Common myeloid progenitor, CD34-positive (primary cell): ENCODE results near the gene ZFAND3.

ENCODE experiments used
- CTCF ChIA-PET: fragments of 350-600 bp; sonication (Branson Sonifier 250); formaldehyde crosslinking; loops from one replicate; lab custom pipeline; 2021; ENCODE audit warnings: antibody characterized with exemption; lab: Charles Lee
- POLR2A ChIA-PET: fragments of 350-600 bp; sonication (Branson Sonifier 250); formaldehyde crosslinking; loops from one replicate; lab custom pipeline; 2021; ENCODE audit warnings: antibody characterized with exemption; lab: Charles Lee
- DNase-seq, 3 donors: peaks; one replicate each; pipeline versions ENCODE4 v3.0.0 to v3.0.0-alpha.2; 2013
- H3K27ac ChIP-seq, 2 experiments: 1 replicate in 1 of 2; 2 replicates in 1 of 2; pipeline ENCODE4 v1.7.0; 2013; ENCODE audit warnings: inconsistent platforms in 2 of 2, low read length in 2 of 2, mild to moderate bottlenecking in 2 of 2, low read depth in 1 of 2, moderate library complexity in 1 of 2; ENCODE audit not compliant: severe bottlenecking in 2 of 2, insufficient read depth in 1 of 2, poor library complexity in 1 of 2
- H3K27me3 ChIP-seq, 5 experiments: replicated peaks in 2 of 5; 1 replicate in 3 of 5; 2 replicates in 2 of 5; pipeline versions ENCODE4 v1.6.1 to v1.7.0; 2013; ENCODE audit warnings: low read length in 4 of 5, mild to moderate bottlenecking in 2 of 5, moderate library complexity in 2 of 5, inconsistent platforms in 1 of 5; ENCODE audit not compliant: insufficient read depth in 5 of 5, control insufficient read depth in 4 of 5
- H3K36me3 ChIP-seq, 4 experiments: 1 replicate in 2 of 4; 2 replicates in 2 of 4; pipeline versions ENCODE4 v1.6.1 to v1.7.0; 2013; ENCODE audit warnings: low read length in 3 of 4, control low read depth in 1 of 4, mild to moderate bottlenecking in 1 of 4; ENCODE audit not compliant: control insufficient read depth in 4 of 4, insufficient read depth in 4 of 4
- H3K4me1 ChIP-seq, 4 experiments: 1 replicate in 3 of 4; 2 replicates in 1 of 4; pipeline versions ENCODE4 v1.6.1 to v1.7.1; 2013; ENCODE audit warnings: low read length in 3 of 4, mild to moderate bottlenecking in 3 of 4, control low read depth in 1 of 4, inconsistent platforms in 1 of 4, moderate library complexity in 1 of 4; ENCODE audit not compliant: control insufficient read depth in 4 of 4, insufficient read depth in 4 of 4; ENCODE audit errors: control extremely low read depth in 1 of 4
- H3K4me3 ChIP-seq, 7 experiments: 1 replicate in 4 of 7; 2 replicates in 3 of 7; pipeline versions ENCODE4 v1.5.1 to v1.7.0; 2013; ENCODE audit warnings: mild to moderate bottlenecking in 7 of 7, low read length in 6 of 7, moderate library complexity in 6 of 7, inconsistent platforms in 2 of 7, low read depth in 2 of 7, control low read depth in 1 of 7; ENCODE audit not compliant: insufficient read depth in 4 of 7, control insufficient read depth in 1 of 7; ENCODE audit errors: extremely low read depth in 1 of 7
- H3K9me3 ChIP-seq, 5 experiments: 1 replicate in 4 of 5; 2 replicates in 1 of 5; pipeline versions ENCODE4 v1.6.1 to v1.7.1; 2013; ENCODE audit warnings: low read length in 4 of 5, mild to moderate bottlenecking in 2 of 5, inconsistent platforms in 1 of 5, low read depth in 1 of 5, moderate library complexity in 1 of 5; ENCODE audit not compliant: control insufficient read depth in 4 of 5, insufficient read depth in 2 of 5; ENCODE audit errors: control extremely low read depth in 1 of 5
- WGBS: methylation state at CpG from one replicate; pipeline ENCODE4 v1.1.5; 2013; ENCODE audit not compliant: insufficient coverage; 5-methylcytosine and 5-hydroxymethylcytosine counted together

Gene ZFAND3

DNA sequence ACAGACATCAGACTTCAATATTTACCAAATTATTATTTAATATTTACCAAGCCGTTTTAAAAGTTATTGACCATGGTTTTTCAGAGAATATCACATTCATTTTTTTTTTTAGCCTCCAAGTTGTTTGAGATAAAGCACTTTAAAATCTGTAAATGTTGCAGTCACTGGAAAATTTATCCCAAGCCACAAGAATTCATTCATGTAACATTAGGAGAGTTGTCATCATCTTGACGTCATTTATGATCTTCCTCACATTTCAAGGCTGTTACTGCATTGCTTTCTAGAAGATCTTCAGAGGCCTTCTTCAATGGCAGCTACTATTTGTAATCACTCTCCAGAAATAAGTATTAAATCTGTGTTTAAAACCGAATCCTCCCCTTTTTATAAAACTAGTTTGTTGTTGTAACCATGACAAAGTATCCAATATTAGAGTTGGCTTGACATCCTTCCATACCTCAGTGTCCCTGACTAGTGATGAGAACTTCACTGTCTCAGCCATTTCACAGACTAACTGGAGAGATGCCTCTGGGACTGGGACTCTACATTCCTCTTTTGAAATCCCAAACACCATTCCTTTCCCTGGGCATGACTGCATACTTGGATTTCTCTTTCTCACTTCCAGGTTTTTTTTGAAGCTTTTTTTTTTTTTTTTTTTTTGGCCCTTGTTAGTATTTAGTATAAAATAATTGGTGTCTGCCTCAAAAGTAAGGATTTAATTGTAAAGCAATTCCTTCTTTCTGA, 100.1 kb downstream of the ZFAND3 start:
- CTCF ChIA-PET = interaction anchor here (0.6 kb wide), 1 partner anchor 124 kb away, joined by 3 read pairs; no protein-coding TSS in a partner anchor
- Histone ChIP-seq H3K9me3 (no peaks in the 10 kb centered on the region), H3K4me1 (peaks cover 3 to 10% (median 6%) of the 10 kb centered on the region in 4 experiments), H3K27me3 (no peaks in the 10 kb centered on the region), H3K36me3 (peaks cover 0 to 7% (median 0%) of the 10 kb centered on the region in 4 experiments), H3K4me3 (no peak overlapping the region), H3K27ac (no peak overlapping the region)
- WGBS = 94% methylated on average over 2 of the region's 3 CpGs
- DNase-seq = no peak
- POLR2A ChIA-PET = no interaction called here

DNA sequence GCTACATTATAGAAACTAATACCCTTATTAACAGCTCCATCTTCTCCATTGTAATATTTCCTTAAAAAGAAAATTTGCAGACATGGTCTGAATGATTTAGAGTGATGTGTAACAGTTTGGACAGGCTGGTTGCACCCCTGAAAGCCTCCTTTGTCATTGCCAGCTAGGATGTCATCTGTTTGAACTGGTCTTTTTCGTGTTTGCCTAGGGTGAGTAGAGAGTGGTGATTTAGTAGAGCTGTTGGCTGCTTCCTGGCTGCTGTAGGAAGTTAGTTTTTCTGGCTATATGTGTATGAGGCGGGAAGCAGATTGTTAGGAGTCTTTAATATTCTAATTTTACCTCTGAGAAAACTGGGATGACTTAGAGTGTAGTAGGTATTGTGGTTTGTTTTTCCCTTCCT, 101.1 kb downstream of the ZFAND3 start:
- no peaks in the 10 kb centered on the region for H3K27me3 ChIP-seq
- H3K9me3 ChIP-seq = no peaks in the 10 kb centered on the region
- no CpG with 5 or more reads among the region's 2 CpGs for WGBS
- DNase-seq = peak in 1 of 3 donors; percentile 43
- CTCF ChIA-PET = no interaction called here
- H3K4me1 ChIP-seq = peaks cover 3 to 10% (median 6%) of the 10 kb centered on the region in 4 experiments
- no peak overlapping the region for H3K27ac ChIP-seq
- POLR2A ChIA-PET = no interaction called here
- no peak overlapping the region for H3K4me3 ChIP-seq
- H3K36me3 ChIP-seq = peaks cover 0 to 7% (median 0%) of the 10 kb centered on the region in 4 experiments

DNA sequence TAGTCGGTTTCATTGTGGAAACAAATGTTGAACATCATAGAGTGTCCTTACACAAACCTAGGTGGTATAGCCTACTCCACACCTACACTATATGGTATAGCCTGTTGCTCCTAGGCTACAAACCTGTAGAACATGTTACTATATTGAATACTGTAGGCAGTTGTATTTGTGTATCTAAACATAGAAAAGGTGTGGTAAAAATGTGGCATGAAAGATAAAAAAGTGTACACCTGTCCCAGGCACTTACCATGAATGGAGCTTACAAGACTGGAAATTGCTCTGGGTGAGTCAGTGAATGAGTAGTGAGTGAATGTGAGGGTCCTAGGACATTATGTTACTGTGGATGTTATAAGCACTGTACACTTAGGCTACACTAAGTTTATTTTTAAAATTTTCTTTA, 103.0 kb downstream of the ZFAND3 start:
- ChIA-PET CTCF (interaction anchor here (0.9 to 1.2 kb wide), 3 partner anchors 11 to 66 kb away, joined by 3 to 4 read pairs (median 3); no protein-coding TSS in a partner anchor), POLR2A (interaction anchor here (0.5 to 0.7 kb wide), 2 partner anchors 77 to 204 kb away, joined by 4 to 5 read pairs; no protein-coding TSS in a partner anchor)
- Histone ChIP-seq H3K4me3 (no peak overlapping the region), H3K27me3 (no peaks in the 10 kb centered on the region), H3K4me1 (peaks cover 3 to 10% (median 6%) of the 10 kb centered on the region in 4 experiments), H3K36me3 (no peaks in the 10 kb centered on the region), H3K9me3 (no peaks in the 10 kb centered on the region), H3K27ac (no peak overlapping the region)
- no peak for DNase-seq
- WGBS = no CpG with 5 or more reads among the region's 1 CpG

DNA sequence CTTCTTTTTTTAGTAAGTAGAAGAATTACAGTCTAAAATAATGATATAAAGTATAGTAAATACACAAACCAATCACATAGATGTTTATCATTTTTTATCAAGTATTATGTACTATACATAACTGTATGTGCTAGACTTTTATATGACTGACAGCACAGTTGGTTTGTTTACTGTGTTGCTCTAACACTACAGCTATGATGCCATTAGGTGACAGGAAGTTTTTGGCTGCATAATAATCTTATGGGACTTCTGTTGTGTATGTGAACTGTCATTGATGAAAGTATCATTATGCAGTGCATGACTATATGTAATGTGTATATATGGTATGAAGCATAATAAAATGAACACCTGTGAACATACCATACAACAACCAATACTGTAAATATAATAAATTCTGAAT, 104.0 kb downstream of the ZFAND3 start:
- CTCF ChIA-PET = interaction anchor here (0.9 to 1.3 kb wide), 2 partner anchors 9 to 65 kb away, joined by 3 to 5 read pairs; no protein-coding TSS in a partner anchor

DNA sequence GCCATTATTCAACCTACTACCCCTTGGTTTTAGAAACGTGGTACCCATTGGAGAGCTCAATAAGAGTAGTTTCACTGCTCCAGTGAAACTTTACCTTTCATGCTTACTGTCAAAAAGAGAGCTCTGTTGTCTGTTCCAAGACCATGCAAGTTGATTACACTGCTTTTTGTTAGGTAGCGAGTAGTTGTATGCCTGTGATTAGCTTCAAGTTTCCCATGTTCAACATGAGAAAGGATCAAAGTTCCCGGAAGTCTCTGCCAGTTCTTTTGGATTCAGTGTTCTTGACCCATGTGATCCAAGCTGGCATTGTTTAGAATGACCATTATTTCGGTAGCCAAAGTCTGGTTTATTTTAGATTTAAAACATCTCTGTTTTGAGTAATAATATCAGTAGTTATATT, 107.1 kb downstream of the ZFAND3 start:
- no peak overlapping the region for H3K4me3 ChIP-seq
- H3K36me3 ChIP-seq = peaks cover 0 to 2% (median 0%) of the 10 kb centered on the region in 4 experiments
- peaks cover 0 to 3% (median 0%) of the 10 kb centered on the region in 4 experiments for H3K4me1 ChIP-seq
- DNase-seq = no peak
- POLR2A ChIA-PET = no interaction called here
- WGBS = 95% methylated on average over 3 of the region's 4 CpGs
- no peaks in the 10 kb centered on the region for H3K27me3 ChIP-seq
- CTCF ChIA-PET = interaction anchor here (0.8 to 1.0 kb wide), 2 partner anchors 10 to 33 kb away, joined by 3 read pairs; no protein-coding TSS in a partner anchor
- no peak overlapping the region for H3K27ac ChIP-seq
- H3K9me3 ChIP-seq = no peaks in the 10 kb centered on the region

More for the DNA sequence above, 104.0 kb downstream of the ZFAND3 start:
- Histone ChIP-seq H3K4me3 (no peak overlapping the region), H3K27ac (no peak overlapping the region), H3K27me3 (no peaks in the 10 kb centered on the region), H3K36me3 (peaks cover 0 to 2% (median 0%) of the 10 kb centered on the region in 4 experiments), H3K4me1 (peaks cover 3 to 10% (median 6%) of the 10 kb centered on the region in 4 experiments), H3K9me3 (no peaks in the 10 kb centered on the region)
- no peak for DNase-seq
- POLR2A ChIA-PET = interaction anchor here (0.6 to 0.7 kb wide), 3 partner anchors 109 to 1273 kb away, joined by 4 to 5 read pairs (median 5); no protein-coding TSS in a partner anchor

DNA sequence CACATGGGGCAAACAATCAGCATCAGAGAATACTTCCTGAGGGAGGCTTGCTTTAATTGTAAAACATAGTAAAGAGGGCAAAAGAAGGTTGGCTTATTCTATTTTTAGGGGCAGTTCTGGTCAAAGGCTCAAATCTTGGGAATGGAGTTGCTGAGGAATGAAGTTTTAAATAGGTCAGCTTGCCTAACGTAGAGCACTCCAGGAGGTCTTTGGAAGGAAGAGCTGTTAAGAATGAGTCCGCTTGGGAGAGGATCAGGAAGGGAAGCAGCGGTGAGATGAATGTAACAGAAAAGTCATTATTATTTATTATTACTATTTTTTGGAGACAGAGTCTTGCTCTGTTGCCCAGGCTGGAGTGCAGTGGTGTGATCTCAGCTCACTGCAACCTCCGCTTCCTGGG, 108.7 kb downstream of the ZFAND3 start:
- Histone ChIP-seq H3K27me3 (no peaks in the 10 kb centered on the region), H3K36me3 (peaks cover 0 to 2% (median 0%) of the 10 kb centered on the region in 4 experiments), H3K4me3 (no peak overlapping the region), H3K9me3 (no peaks in the 10 kb centered on the region), H3K27ac (no peak overlapping the region), H3K4me1 (no peaks in the 10 kb centered on the region)
- 100% methylated on average over 2 of the region's 4 CpGs for WGBS
- DNase-seq = no peak
- ChIA-PET POLR2A (interaction anchor here (0.8 kb wide), 1 partner anchor 26 kb away, joined by 4 read pairs; no protein-coding TSS in a partner anchor), CTCF (interaction anchor here (1.1 kb wide), 1 partner anchor 9 kb away, joined by 3 read pairs; no protein-coding TSS in a partner anchor)
